Panc1 (cell line): Measurements from ENCODE around the gene MSI2. TPM values are rescaled to one million over a fixed set of nuclear protein-coding genes. Genes with fewer than 3 reads are reported as not detected.

ENCODE experiments used
- ATAC-seq: fragments of 200-7000 bp; cut with Tn5 transposase; 2 replicates; pipeline ENCODE4 v1.9.1; 2020; ENCODE audit warnings: mild to moderate bottlenecking, moderate library complexity
- BruUV-seq: library from RNA; stranded (reverse); fragments of 400-500 nt; replicated peaks from 2 replicates; lab custom pipeline; 2021; lab: Mats Ljungman, UMichigan
- CTCF ChIA-PET: fragments of 300-600 bp; sonication (Branson Sonifier 250); formaldehyde crosslinking; loops from one replicate; lab custom pipeline; 2022; ENCODE audit warnings: antibody characterized with exemption; lab: Charles Lee
- POLR2A ChIA-PET: fragments of 300-600 bp; sonication (Branson Sonifier 250); formaldehyde crosslinking; loops from one replicate; lab custom pipeline; 2022; ENCODE audit warnings: antibody characterized with exemption; lab: Charles Lee
- DNase-seq: peaks from one replicate; pipeline ENCODE4 v3.0.0-alpha.2; 2010; ENCODE audit warnings: low read depth, low spot score
- H3K27ac ChIP-seq: 2 replicates; pipeline ENCODE4 v1.5.1; 2011; ENCODE audit warnings: mild to moderate bottlenecking, low read length, inconsistent platforms
- H3K27me3 ChIP-seq: fragments of 200-500 bp; sonication (Bioruptor generic); 2 replicates; pipeline ENCODE4 v1.6.0; 2014; ENCODE audit warnings: low read length, inconsistent platforms; ENCODE audit not compliant: control insufficient read depth, insufficient read depth
- H3K36me3 ChIP-seq: fragments of 200-500 bp; sonication (Bioruptor generic); 2 replicates; pipeline ENCODE4 v1.5.1; 2014; ENCODE audit warnings: inconsistent platforms, mild to moderate bottlenecking, low read length, moderate library complexity; ENCODE audit not compliant: control insufficient read depth, insufficient read depth
- H3K4me1 ChIP-seq: 2 replicates; pipeline ENCODE4 v1.5.1; 2011; ENCODE audit warnings: inconsistent platforms, mild to moderate bottlenecking, low read length, moderate library complexity; ENCODE audit not compliant: control insufficient read depth, insufficient read depth
- H3K4me3 ChIP-seq, 2 experiments: 2 replicates each; pipeline ENCODE4 v1.5.1; 2011 to 2012; ENCODE audit warnings: low read depth in 2 of 2, low read length in 2 of 2, mild to moderate bottlenecking in 2 of 2, inconsistent platforms in 1 of 2, moderate library complexity in 1 of 2
- H3K9me3 ChIP-seq: fragments of 200-500 bp; sonication (Bioruptor generic); 2 replicates; pipeline ENCODE4 v1.5.1; 2014; ENCODE audit warnings: low read depth, mild to moderate bottlenecking, inconsistent platforms, low read length, moderate library complexity; ENCODE audit not compliant: control insufficient read depth, insufficient read depth
- POLR2AphosphoS5 ChIP-seq: IDR thresholded peaks from 2 replicates; pipeline ENCODE4 v1.6.1; 2012; ENCODE audit warnings: mild to moderate bottlenecking, low read depth, low read length, moderate library complexity
- SIN3A ChIP-seq: IDR thresholded peaks from 2 replicates; pipeline ENCODE4 v1.6.1; 2012; ENCODE audit warnings: low read depth, mild to moderate bottlenecking, low read length, moderate library complexity, borderline replicate concordance; ENCODE audit not compliant: insufficient read depth
- TCF7L2 ChIP-seq: IDR thresholded peaks from 2 replicates; pipeline ENCODE4 v1.6.1; 2011; ENCODE audit warnings: mild to moderate bottlenecking, low read depth, low read length, inconsistent platforms
- in situ Hi-C: cut with HindIII; loops from 2 replicates; pipeline ENCODE4 v1.10.0; 2016; ENCODE audit warnings: low sequenced_read_pairs, low pct_unique_long_range_greater_than_20kb
- intact Hi-C: fragments of 100-400 bp; cut with micrococcal nuclease; formaldehyde crosslinking; loops from one replicate; pipeline ENCODE4 v1.10.0; 2022; ENCODE audit not compliant: unreplicated experiment
- total RNA-seq: library from RNA; stranded (reverse); gene quantifications from one replicate; pipeline ENCODE4 v1.2.1, GENCODE V29; 2021; ENCODE audit not compliant: unreplicated experiment
- TF ChIP-seq, protein P1 (sequence below): fragments of 450-650 bp; IDR thresholded peaks from 2 replicates; pipeline ENCODE4 v1.5.1; 2017; ENCODE audit warnings: mild to moderate bottlenecking
- TF ChIP-seq, protein P2 (sequence below), 2 experiments: IDR thresholded peaks; 2 replicates each; pipeline ENCODE4 v1.6.1; 2011 to 2012; ENCODE audit warnings: low read depth in 2 of 2, control low read depth in 1 of 2, low read length in 1 of 2, mild to moderate bottlenecking in 1 of 2, moderate library complexity in 1 of 2; ENCODE audit not compliant: insufficient read depth in 1 of 2

The MSI2 gene
- total RNA-seq, 1 experiment from 2014 or later: 38.5 TPM

DNA sequence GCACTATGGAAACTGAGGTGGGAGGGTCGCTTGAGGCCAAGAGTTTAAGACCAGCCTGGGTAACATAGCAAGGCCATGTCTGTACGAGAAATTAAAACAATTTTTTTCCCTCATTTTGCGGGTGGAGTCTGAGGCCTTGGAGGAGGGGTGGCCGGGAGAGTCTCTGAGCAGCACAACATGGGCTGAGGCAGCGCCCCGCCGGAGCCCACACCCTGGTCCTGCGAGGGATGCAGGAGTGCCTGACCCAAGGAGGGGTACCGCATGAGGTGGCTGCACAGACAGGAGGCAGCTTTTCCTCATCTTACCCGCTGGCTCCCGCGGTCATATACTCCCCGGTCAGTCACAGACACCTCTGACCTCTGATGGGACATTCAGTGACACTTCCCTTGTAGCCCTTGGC is 67.7 kb downstream of the MSI2 start:
- Histone ChIP-seq H3K4me1 (no peaks in the 10 kb centered on the region), H3K4me3 (no peak overlapping the region), H3K27ac (no peak overlapping the region), H3K36me3 (no peaks in the 10 kb centered on the region), H3K9me3 (no peaks in the 10 kb centered on the region), H3K27me3 (no peaks in the 10 kb centered on the region)
- ATAC-seq: no peak
- BruUV-seq: no TSS peak
- in situ Hi-C loops (no loop called here), intact Hi-C loops (no loop called here)
- CTCF ChIA-PET: no interaction called here
- no peak for DNase-seq
- no peak for TF ChIP-seq TCF7L2
- TF ChIP-seq SIN3A: no peak
- TF ChIP-seq POLR2AphosphoS5: no peak
- TF ChIP-seq, protein P1, sequence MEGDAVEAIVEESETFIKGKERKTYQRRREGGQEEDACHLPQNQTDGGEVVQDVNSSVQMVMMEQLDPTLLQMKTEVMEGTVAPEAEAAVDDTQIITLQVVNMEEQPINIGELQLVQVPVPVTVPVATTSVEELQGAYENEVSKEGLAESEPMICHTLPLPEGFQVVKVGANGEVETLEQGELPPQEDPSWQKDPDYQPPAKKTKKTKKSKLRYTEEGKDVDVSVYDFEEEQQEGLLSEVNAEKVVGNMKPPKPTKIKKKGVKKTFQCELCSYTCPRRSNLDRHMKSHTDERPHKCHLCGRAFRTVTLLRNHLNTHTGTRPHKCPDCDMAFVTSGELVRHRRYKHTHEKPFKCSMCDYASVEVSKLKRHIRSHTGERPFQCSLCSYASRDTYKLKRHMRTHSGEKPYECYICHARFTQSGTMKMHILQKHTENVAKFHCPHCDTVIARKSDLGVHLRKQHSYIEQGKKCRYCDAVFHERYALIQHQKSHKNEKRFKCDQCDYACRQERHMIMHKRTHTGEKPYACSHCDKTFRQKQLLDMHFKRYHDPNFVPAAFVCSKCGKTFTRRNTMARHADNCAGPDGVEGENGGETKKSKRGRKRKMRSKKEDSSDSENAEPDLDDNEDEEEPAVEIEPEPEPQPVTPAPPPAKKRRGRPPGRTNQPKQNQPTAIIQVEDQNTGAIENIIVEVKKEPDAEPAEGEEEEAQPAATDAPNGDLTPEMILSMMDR: no peak
- TF ChIP-seq, protein P2, sequence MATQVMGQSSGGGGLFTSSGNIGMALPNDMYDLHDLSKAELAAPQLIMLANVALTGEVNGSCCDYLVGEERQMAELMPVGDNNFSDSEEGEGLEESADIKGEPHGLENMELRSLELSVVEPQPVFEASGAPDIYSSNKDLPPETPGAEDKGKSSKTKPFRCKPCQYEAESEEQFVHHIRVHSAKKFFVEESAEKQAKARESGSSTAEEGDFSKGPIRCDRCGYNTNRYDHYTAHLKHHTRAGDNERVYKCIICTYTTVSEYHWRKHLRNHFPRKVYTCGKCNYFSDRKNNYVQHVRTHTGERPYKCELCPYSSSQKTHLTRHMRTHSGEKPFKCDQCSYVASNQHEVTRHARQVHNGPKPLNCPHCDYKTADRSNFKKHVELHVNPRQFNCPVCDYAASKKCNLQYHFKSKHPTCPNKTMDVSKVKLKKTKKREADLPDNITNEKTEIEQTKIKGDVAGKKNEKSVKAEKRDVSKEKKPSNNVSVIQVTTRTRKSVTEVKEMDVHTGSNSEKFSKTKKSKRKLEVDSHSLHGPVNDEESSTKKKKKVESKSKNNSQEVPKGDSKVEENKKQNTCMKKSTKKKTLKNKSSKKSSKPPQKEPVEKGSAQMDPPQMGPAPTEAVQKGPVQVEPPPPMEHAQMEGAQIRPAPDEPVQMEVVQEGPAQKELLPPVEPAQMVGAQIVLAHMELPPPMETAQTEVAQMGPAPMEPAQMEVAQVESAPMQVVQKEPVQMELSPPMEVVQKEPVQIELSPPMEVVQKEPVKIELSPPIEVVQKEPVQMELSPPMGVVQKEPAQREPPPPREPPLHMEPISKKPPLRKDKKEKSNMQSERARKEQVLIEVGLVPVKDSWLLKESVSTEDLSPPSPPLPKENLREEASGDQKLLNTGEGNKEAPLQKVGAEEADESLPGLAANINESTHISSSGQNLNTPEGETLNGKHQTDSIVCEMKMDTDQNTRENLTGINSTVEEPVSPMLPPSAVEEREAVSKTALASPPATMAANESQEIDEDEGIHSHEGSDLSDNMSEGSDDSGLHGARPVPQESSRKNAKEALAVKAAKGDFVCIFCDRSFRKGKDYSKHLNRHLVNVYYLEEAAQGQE (IDR thresholded peaks at IDR 0.05; ENCODE audit: insufficient read depth in 1 of 2, low read depth in 2 of 2, low read length in 1 of 2): no peak
- POLR2A ChIA-PET: no interaction called here

DNA sequence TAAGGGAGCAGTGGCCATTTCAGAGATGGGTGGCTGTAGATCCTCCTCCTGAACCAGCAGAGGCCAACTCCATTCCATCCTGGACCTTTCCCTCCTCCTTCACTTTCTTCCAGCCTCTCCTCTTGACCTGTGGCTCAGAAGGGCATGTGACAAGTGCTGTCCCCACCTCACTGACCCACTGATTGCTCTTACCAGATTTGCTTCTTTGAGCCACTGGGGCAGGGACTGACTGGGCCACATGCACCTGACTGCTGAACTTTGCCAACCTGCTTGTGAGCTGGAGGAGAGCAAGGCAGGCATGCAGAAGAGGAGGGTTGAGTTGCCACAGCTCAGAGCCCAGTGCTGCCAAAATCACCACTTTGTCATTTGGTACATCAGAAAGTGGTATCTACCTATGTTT is 68.3 kb downstream of the MSI2 start:
- Histone ChIP-seq H3K9me3 (no peaks in the 10 kb centered on the region), H3K27me3 (no peaks in the 10 kb centered on the region), H3K4me3 (no peak overlapping the region), H3K36me3 (no peaks in the 10 kb centered on the region), H3K4me1 (no peaks in the 10 kb centered on the region), H3K27ac (no peak overlapping the region)
- in situ Hi-C loops: no loop called here
- no TSS peak for BruUV-seq
- ChIA-PET POLR2A (interaction anchor here (0.6 kb wide), 1 partner anchor 9 kb away, joined by 4 read pairs; no protein-coding TSS in a partner anchor), CTCF (no interaction called here)
- no peak for ATAC-seq
- TF ChIP-seq, protein P2 (IDR thresholded peaks at IDR 0.05; ENCODE audit: insufficient read depth in 1 of 2, low read depth in 2 of 2, low read length in 1 of 2): no peak
- TF ChIP-seq, protein P1: no peak
- no peak for TF ChIP-seq TCF7L2
- no peak for TF ChIP-seq SIN3A
- TF ChIP-seq POLR2AphosphoS5: no peak
- intact Hi-C loops: no loop called here
- DNase-seq: no peak
